Lower lobe of right lung (tissue), 2 donors: ENCODE data around the gene HK1. TPM values are rescaled to one million over a fixed set of nuclear protein-coding genes. Genes with fewer than 3 reads are reported as not detected.

Experiments used
- ATAC-seq, 2 donors: fragments of 200-7000 bp; cut with Tn5 transposase; one replicate each; pipeline ENCODE4 v1.9.1; 2020 to 2022; ENCODE audit warnings: mild to moderate bottlenecking in 2 of 2, moderate library complexity in 2 of 2
- DNase-seq: peaks from one replicate; pipeline ENCODE4 v3.0.0-alpha.2; 2020
- H3K27ac ChIP-seq: fragments of 200-600 bp; one replicate; pipeline ENCODE4 v1.8.0; 2022
- H3K27me3 ChIP-seq: fragments of 200-600 bp; one replicate; pipeline ENCODE4 v1.8.0; 2022; ENCODE audit warnings: low read depth
- H3K36me3 ChIP-seq: fragments of 200-600 bp; one replicate; pipeline ENCODE4 v1.8.0; 2022; ENCODE audit warnings: mild to moderate bottlenecking
- H3K4me1 ChIP-seq: fragments of 200-600 bp; one replicate; pipeline ENCODE4 v1.8.0; 2022
- H3K4me3 ChIP-seq: fragments of 200-600 bp; one replicate; pipeline ENCODE4 v1.8.0; 2022; ENCODE audit warnings: mild to moderate bottlenecking
- H3K9me3 ChIP-seq: fragments of 200-600 bp; one replicate; pipeline ENCODE4 v1.8.0; 2022
- intact Hi-C: fragments of 100-400 bp; cut with DNase I; formaldehyde crosslinking; loops from one replicate; pipeline ENCODE4 v1.11.0; 2022
- total RNA-seq: library from RNA; stranded (reverse); fragmentation: NEBNext Ultra II Directional; extraction: Animal tissue kit (Norgen Biotek cat#: 25700); gene quantifications from one replicate; pipeline ENCODE4 v1.2.1, GENCODE V29; 2021
- TF ChIP-seq, protein P1 (sequence below): fragments of 200-600 bp; IDR thresholded peaks from one replicate; pipeline ENCODE4 v1.8.0; 2022; ENCODE audit warnings: antibody characterized with exemption, mild to moderate bottlenecking
- donor health status: DM: no; HTN: yes; CAD: no; lungs with severe emphysema.

Gene HK1
- total RNA-seq, 1 donor from 2014 or later: 85.1 TPM

- H3K4me1 ChIP-seq: peaks cover 5% of the 10 kb centered on the region
- no peak for DNase-seq
- TF ChIP-seq, protein P1, sequence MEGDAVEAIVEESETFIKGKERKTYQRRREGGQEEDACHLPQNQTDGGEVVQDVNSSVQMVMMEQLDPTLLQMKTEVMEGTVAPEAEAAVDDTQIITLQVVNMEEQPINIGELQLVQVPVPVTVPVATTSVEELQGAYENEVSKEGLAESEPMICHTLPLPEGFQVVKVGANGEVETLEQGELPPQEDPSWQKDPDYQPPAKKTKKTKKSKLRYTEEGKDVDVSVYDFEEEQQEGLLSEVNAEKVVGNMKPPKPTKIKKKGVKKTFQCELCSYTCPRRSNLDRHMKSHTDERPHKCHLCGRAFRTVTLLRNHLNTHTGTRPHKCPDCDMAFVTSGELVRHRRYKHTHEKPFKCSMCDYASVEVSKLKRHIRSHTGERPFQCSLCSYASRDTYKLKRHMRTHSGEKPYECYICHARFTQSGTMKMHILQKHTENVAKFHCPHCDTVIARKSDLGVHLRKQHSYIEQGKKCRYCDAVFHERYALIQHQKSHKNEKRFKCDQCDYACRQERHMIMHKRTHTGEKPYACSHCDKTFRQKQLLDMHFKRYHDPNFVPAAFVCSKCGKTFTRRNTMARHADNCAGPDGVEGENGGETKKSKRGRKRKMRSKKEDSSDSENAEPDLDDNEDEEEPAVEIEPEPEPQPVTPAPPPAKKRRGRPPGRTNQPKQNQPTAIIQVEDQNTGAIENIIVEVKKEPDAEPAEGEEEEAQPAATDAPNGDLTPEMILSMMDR: no peak
- intact Hi-C loops: loop anchor here (5.0 kb wide), 1 partner anchor 157 kb away; no protein-coding TSS in a partner anchor
- H3K27me3 ChIP-seq: no peaks in the 10 kb centered on the region
- H3K4me3 ChIP-seq: no peak overlapping the region
- ATAC-seq: no peak
- peaks cover 91% of the 10 kb centered on the region for H3K36me3 ChIP-seq
- H3K9me3 ChIP-seq: no peaks in the 10 kb centered on the region
- no peak overlapping the region for H3K27ac ChIP-seq
Measured at GRCh38 chr10:69394020-69394419, 115.7 kb downstream of the HK1 start.

DNA sequence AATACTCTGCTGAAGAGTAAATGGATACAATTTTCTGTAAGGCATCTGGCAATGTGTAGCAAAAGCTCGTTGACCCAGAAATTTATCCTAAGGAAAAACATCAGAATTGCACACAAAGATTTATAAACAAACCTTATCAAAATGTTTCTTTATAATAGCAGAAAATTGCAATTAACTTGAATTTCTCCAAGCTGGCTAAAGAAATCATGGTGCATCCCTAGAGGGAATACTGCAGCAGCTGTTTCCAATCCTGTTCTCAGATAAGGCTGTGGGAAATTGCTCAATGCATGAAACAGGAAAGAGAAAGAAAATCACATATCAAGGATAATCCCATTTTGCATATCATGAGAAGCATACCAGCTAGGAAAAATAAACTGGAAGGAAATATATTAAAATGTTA is 119.7 kb downstream of the HK1 start:
- Histone ChIP-seq H3K4me1 (no peaks in the 10 kb centered on the region), H3K36me3 (peaks cover 89% of the 10 kb centered on the region), H3K27me3 (no peaks in the 10 kb centered on the region), H3K9me3 (no peaks in the 10 kb centered on the region), H3K27ac (no peak overlapping the region), H3K4me3 (no peak overlapping the region)
- no peak for ATAC-seq
- intact Hi-C loops: no loop called here
- TF ChIP-seq, protein P1: no peak
- DNase-seq: no peak

- Histone ChIP-seq H3K4me1 (no peaks in the 10 kb centered on the region), H3K4me3 (no peak overlapping the region), H3K9me3 (no peaks in the 10 kb centered on the region), H3K36me3 (peaks cover 87% of the 10 kb centered on the region), H3K27ac (peak overlapping the region; percentile 18), H3K27me3 (no peaks in the 10 kb centered on the region)
- TF ChIP-seq, protein P1: no peak
- ATAC-seq (no peak), DNase-seq (no peak)
- intact Hi-C loops: no loop called here
Measured at GRCh38 chr10:69398466-69398865, 120.2 kb downstream of the HK1 start.

- ATAC-seq: no peak
- Histone ChIP-seq H3K4me1 (no peaks in the 10 kb centered on the region), H3K36me3 (peaks cover 70% of the 10 kb centered on the region), H3K27ac (no peak overlapping the region), H3K9me3 (no peaks in the 10 kb centered on the region), H3K27me3 (no peaks in the 10 kb centered on the region), H3K4me3 (no peak overlapping the region)
- intact Hi-C loops: no loop called here
- TF ChIP-seq, protein P1: no peak
- no peak for DNase-seq
Measured at GRCh38 chr10:69400936-69401335, 122.6 kb downstream of the HK1 start.

- no peak overlapping the region for H3K27ac ChIP-seq
- ATAC-seq (no peak), DNase-seq (no peak)
- H3K27me3 ChIP-seq: no peaks in the 10 kb centered on the region
- intact Hi-C loops: no loop called here
- peaks cover 65% of the 10 kb centered on the region for H3K36me3 ChIP-seq
- TF ChIP-seq, protein P1: no peak
- no peaks in the 10 kb centered on the region for H3K9me3 ChIP-seq
- H3K4me3 ChIP-seq: no peak overlapping the region
- H3K4me1 ChIP-seq: peaks cover 4% of the 10 kb centered on the region
Measured at GRCh38 chr10:69401416-69401815, 123.1 kb downstream of the HK1 start.

- no peaks in the 10 kb centered on the region for H3K9me3 ChIP-seq
- H3K4me1 ChIP-seq: peaks cover 14% of the 10 kb centered on the region
- no peaks in the 10 kb centered on the region for H3K27me3 ChIP-seq
- H3K36me3 ChIP-seq: peaks cover 55% of the 10 kb centered on the region
- no peak for ATAC-seq
- H3K4me3 ChIP-seq: no peak overlapping the region
- intact Hi-C loops: no loop called here
- DNase-seq: no peak
- TF ChIP-seq, protein P1: no peak
- no peak overlapping the region for H3K27ac ChIP-seq
Measured at GRCh38 chr10:69402386-69402785, 124.1 kb downstream of the HK1 start.
